Activated T-cell treated with anti-CD3 and anti-CD28 coated beads, Interleukin-2, amount 50 U/mL, for 4 hours (primary cell): ENCODE results near the gene PPP1R14C. TPM values are rescaled to one million over a fixed set of nuclear protein-coding genes. Genes with fewer than 3 reads are reported as not detected.

Experiments used
- ATAC-seq, 2 donors: fragments of 200-7000 bp; cut with Tn5 transposase; one replicate each; pipeline ENCODE4 v1.10.0; 2021
- DNase-seq: peaks from one replicate; pipeline ENCODE4 v3.0.0-alpha.2; 2020
- H3K27me3 Mint-ChIP-seq: one replicate; pipeline ENCODE4 v1.8.0; 2021; ENCODE audit warnings: low read depth, mixed read lengths
- H3K36me3 Mint-ChIP-seq: one replicate; pipeline ENCODE4 v1.8.0; 2022; ENCODE audit warnings: mixed read lengths; ENCODE audit not compliant: insufficient read depth
- H3K4me1 Mint-ChIP-seq: one replicate; pipeline ENCODE4 v1.8.0; 2021; ENCODE audit warnings: low read depth, mixed read lengths
- H3K4me3 Mint-ChIP-seq: one replicate; pipeline ENCODE4 v1.8.0; 2021; ENCODE audit warnings: mild to moderate bottlenecking, moderate library complexity, mixed read lengths
- H3K9me3 Mint-ChIP-seq: one replicate; pipeline ENCODE4 v1.8.0; 2021; ENCODE audit warnings: mixed read lengths
- total RNA-seq, 3 donors: library from RNA; stranded (reverse); gene quantifications; one replicate each; pipeline ENCODE4 v1.2.1, GENCODE V29; 2021

The PPP1R14C gene
- total RNA-seq, 3 donors from 2014 or later, result 0.18 to 0.52 TPM; not detected in 1

GRCh38 chr6:150273457-150274309 lies 130.8 kb downstream of the PPP1R14C start:
- Mint-ChIP-seq H3K36me3 (no peaks in the 10 kb centered on the region), H3K4me1 (no peaks in the 10 kb centered on the region), H3K9me3 (no peaks in the 10 kb centered on the region), H3K27me3 (peaks cover 13% of the 10 kb centered on the region), H3K4me3 (no peak overlapping the region)
- no peak for ATAC-seq
- DNase-seq, result no peak

- Mint-ChIP-seq H3K27me3 (peaks cover 15% of the 10 kb centered on the region), H3K4me1 (no peaks in the 10 kb centered on the region), H3K9me3 (no peaks in the 10 kb centered on the region), H3K36me3 (no peaks in the 10 kb centered on the region), H3K4me3 (no peak overlapping the region)
- DNase-seq, result no peak
- no peak for ATAC-seq
Measured at GRCh38 chr6:150275489-150275888, 132.6 kb downstream of the PPP1R14C start.

GRCh38 chr6:150276168-150276936 lies 133.5 kb downstream of the PPP1R14C start:
- H3K4me1 Mint-ChIP-seq, result no peaks in the 10 kb centered on the region
- no peak for ATAC-seq
- no peak for DNase-seq
- no peak overlapping the region for H3K4me3 Mint-ChIP-seq
- H3K9me3 Mint-ChIP-seq, result no peaks in the 10 kb centered on the region
- H3K27me3 Mint-ChIP-seq, result peaks cover 19% of the 10 kb centered on the region
- H3K36me3 Mint-ChIP-seq, result no peaks in the 10 kb centered on the region

GRCh38 chr6:150276937-150277742 lies 134.3 kb downstream of the PPP1R14C start:
- H3K9me3 Mint-ChIP-seq, result no peaks in the 10 kb centered on the region
- peaks cover 19% of the 10 kb centered on the region for H3K27me3 Mint-ChIP-seq
- ATAC-seq (no peak), DNase-seq (no peak)
- H3K4me1 Mint-ChIP-seq, result no peaks in the 10 kb centered on the region
- H3K4me3 Mint-ChIP-seq, result no peak overlapping the region
- H3K36me3 Mint-ChIP-seq, result no peaks in the 10 kb centered on the region

GRCh38 chr6:150279533-150279932 lies 136.7 kb downstream of the PPP1R14C start:
- no peaks in the 10 kb centered on the region for H3K4me1 Mint-ChIP-seq
- no peak for ATAC-seq
- peaks cover 22% of the 10 kb centered on the region for H3K27me3 Mint-ChIP-seq
- no peak for DNase-seq
- H3K4me3 Mint-ChIP-seq, result no peak overlapping the region
- no peaks in the 10 kb centered on the region for H3K9me3 Mint-ChIP-seq
- no peaks in the 10 kb centered on the region for H3K36me3 Mint-ChIP-seq

GRCh38 chr6:150280703-150281102 lies 137.9 kb downstream of the PPP1R14C start:
- Mint-ChIP-seq H3K9me3 (no peaks in the 10 kb centered on the region), H3K4me3 (no peak overlapping the region), H3K27me3 (peaks cover 24% of the 10 kb centered on the region), H3K4me1 (no peaks in the 10 kb centered on the region), H3K36me3 (no peaks in the 10 kb centered on the region)
- DNase-seq, result no peak
- ATAC-seq, result no peak

GRCh38 chr6:150281767-150282166 lies 138.9 kb downstream of the PPP1R14C start:
- Mint-ChIP-seq H3K4me3 (no peak overlapping the region), H3K27me3 (peaks cover 27% of the 10 kb centered on the region), H3K9me3 (no peaks in the 10 kb centered on the region), H3K4me1 (no peaks in the 10 kb centered on the region), H3K36me3 (no peaks in the 10 kb centered on the region)
- ATAC-seq, result no peak
- no peak for DNase-seq

GRCh38 chr6:150282806-150283205 lies 140.0 kb downstream of the PPP1R14C start:
- peak in 1 of 2 donors; percentile 14 for ATAC-seq
- DNase-seq, result no peak
- Mint-ChIP-seq H3K4me1 (no peaks in the 10 kb centered on the region), H3K36me3 (no peaks in the 10 kb centered on the region), H3K4me3 (no peak overlapping the region), H3K9me3 (no peaks in the 10 kb centered on the region), H3K27me3 (peaks cover 24% of the 10 kb centered on the region)

- H3K4me3 Mint-ChIP-seq, result no peak overlapping the region
- H3K36me3 Mint-ChIP-seq, result no peaks in the 10 kb centered on the region
- peaks cover 20% of the 10 kb centered on the region for H3K27me3 Mint-ChIP-seq
- no peak for ATAC-seq
- no peaks in the 10 kb centered on the region for H3K9me3 Mint-ChIP-seq
- H3K4me1 Mint-ChIP-seq, result no peaks in the 10 kb centered on the region
- no peak for DNase-seq
Measured at GRCh38 chr6:150286460-150286859, 143.6 kb downstream of the PPP1R14C start.

GRCh38 chr6:150286912-150287311 lies 144.1 kb downstream of the PPP1R14C start:
- H3K27me3 Mint-ChIP-seq, result peaks cover 20% of the 10 kb centered on the region

GRCh38 chr6:150288456-150288855 lies 145.6 kb downstream of the PPP1R14C start:
- H3K4me1 Mint-ChIP-seq, result no peaks in the 10 kb centered on the region
- H3K36me3 Mint-ChIP-seq, result no peaks in the 10 kb centered on the region
- no peaks in the 10 kb centered on the region for H3K9me3 Mint-ChIP-seq
- H3K27me3 Mint-ChIP-seq, result peaks cover 18% of the 10 kb centered on the region
- no peak for ATAC-seq
- no peak for DNase-seq
- H3K4me3 Mint-ChIP-seq, result no peak overlapping the region

More at GRCh38 chr6:150286912-150287311, 144.1 kb downstream of the PPP1R14C start:
- no peaks in the 10 kb centered on the region for H3K9me3 Mint-ChIP-seq
- no peak overlapping the region for H3K4me3 Mint-ChIP-seq
- DNase-seq, result no peak
- H3K36me3 Mint-ChIP-seq, result no peaks in the 10 kb centered on the region
- no peak for ATAC-seq
- no peaks in the 10 kb centered on the region for H3K4me1 Mint-ChIP-seq

GRCh38 chr6:150289454-150290071 lies 146.7 kb downstream of the PPP1R14C start:
- DNase-seq (no peak), ATAC-seq (no peak)
- peaks cover 15% of the 10 kb centered on the region for H3K27me3 Mint-ChIP-seq
- H3K36me3 Mint-ChIP-seq, result no peaks in the 10 kb centered on the region
- no peaks in the 10 kb centered on the region for H3K9me3 Mint-ChIP-seq
- H3K4me1 Mint-ChIP-seq, result no peaks in the 10 kb centered on the region
- no peak overlapping the region for H3K4me3 Mint-ChIP-seq

GRCh38 chr6:150290429-150290828 lies 147.6 kb downstream of the PPP1R14C start:
- ATAC-seq (no peak), DNase-seq (no peak)
- Mint-ChIP-seq H3K36me3 (no peaks in the 10 kb centered on the region), H3K4me1 (no peaks in the 10 kb centered on the region), H3K4me3 (no peak overlapping the region), H3K9me3 (no peaks in the 10 kb centered on the region), H3K27me3 (peaks cover 10% of the 10 kb centered on the region)
